NCI-H1092 (cell line): ENCODE data around the gene PIGS.
"Not testable (repeated sequence)": the region's sequence is repeated elsewhere in the genome, so short reads cannot be mapped to it uniquely, and the experiment has no call there.

Experiments used
- DNase-seq: peaks from one replicate; lab custom pipeline; 2025; lab: John Stamatoyannopoulos, UW

The PIGS gene

GRCh38 chr17:28571361-28572122 lies at the start of gene PIGS:
PIGS (minus strand) TSS chr17:28571524; CDS start chr17:28571496, 28 bp downstream.
- peak; percentile 86 for DNase-seq

DNA sequence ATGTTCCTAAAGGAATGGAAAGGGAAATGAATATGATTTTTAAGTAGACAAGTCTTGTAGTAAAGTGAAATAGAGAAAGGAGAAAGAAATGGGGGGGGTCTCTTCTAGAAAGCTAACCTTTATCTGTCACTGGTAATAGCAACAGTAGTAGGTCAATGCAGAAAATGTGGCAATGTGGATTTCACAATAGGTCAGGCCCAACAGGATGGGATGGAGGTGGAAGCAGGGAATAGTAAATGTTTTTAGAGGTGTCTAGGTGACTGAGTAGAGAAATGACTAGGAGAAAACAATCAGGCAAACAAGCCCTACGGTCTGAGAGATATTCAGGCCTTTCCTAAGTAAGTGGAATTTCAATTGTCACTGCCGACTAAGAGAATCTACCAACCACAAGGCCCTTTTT lies 48.7 kb upstream of the PIGS start:
- no peak for DNase-seq

DNA sequence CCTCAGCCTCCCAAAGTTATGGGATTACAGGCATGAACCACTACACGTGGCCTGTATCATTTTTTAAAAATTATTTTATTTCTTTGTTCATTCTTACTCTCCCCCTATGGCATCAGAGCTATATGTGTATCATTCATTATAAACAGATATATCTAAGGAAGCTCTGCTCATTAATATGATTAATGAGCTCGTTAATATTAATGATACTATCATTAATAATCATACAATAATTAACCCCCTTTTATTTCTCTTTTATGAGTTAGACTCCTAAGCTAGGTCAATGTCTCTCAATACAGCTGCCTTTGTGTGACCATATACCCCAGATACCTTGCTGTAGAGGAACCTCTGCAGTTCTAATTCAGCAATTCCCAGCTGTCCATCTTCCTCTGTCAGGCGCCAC lies 47.1 kb upstream of the PIGS start:
- DNase-seq, result no peak

GRCh38 chr17:28616281-28616680 lies 45.0 kb upstream of the PIGS start:
- no peak for DNase-seq

DNA sequence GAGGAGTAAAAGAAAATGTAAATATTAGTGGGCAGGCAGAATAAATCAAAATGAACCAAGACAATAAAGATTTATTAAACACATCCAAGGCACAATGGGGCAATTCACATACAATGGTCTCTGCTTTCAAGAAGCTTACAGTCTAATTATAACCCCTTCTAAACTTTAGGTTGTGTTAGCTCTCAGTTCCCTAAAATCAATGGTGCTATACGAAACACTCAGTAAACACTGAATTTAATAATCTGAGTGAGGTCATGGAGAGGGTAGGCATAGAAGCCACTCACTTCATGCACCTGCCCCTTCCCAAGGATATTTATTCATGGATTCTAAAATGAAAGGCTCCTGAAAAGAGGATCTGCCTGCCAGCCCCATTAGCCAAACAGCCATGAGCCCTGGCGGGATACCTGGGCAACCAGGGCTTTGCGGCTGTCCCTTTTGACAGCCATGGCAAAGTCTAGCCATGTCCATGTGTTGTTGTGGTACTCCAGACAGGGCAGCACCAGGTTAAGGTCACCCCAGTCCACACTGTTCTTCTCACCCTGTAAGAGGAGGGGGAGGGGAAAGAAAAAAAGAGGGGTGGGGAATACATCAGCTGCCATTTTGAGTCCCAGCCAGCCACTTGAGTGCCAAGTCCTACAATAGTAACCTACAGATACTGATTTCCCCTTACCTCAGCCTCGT lies 44.1 kb upstream of the PIGS start:
- DNase-seq, result peak; percentile 69

- no peak for DNase-seq
These were observed 42.6 kb upstream of the PIGS start, which contains the start of gene RSKR for GRCh38 chr17:28613931-28614381. RSKR (minus strand) TSS chr17:28614185; CDS start chr17:28614161, 24 bp downstream.

GRCh38 chr17:28612936-28613872 lies 41.9 kb upstream of the PIGS start:
- DNase-seq, result peak; percentile 13

- no peak for DNase-seq
These were observed 41.2 kb upstream of the PIGS start for GRCh38 chr17:28612531-28612930.

GRCh38 chr17:28610376-28610775 lies 39.1 kb upstream of the PIGS start:
- no peak for DNase-seq

DNA sequence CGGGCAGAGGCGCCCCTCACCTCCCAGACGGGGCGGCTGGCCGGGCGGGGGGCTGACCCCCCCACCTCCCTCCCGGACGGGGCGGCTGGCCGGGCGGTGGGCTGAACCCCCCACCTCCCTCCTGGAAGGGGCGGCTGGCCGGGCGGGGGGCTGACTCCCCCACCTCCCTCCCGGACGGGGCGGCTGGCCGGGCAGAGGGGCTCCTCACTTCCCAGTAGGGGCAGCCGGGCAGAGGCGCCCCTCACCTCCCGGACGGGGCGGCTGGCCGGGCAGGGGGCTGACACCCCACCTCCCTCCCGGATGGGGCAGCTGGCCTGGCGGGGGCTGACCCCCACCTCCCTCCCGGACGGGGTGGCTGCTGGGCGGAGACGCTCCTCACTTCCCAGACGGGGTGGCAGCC lies 32.7 kb upstream of the PIGS start:
- not testable (repeated sequence) for DNase-seq

DNA sequence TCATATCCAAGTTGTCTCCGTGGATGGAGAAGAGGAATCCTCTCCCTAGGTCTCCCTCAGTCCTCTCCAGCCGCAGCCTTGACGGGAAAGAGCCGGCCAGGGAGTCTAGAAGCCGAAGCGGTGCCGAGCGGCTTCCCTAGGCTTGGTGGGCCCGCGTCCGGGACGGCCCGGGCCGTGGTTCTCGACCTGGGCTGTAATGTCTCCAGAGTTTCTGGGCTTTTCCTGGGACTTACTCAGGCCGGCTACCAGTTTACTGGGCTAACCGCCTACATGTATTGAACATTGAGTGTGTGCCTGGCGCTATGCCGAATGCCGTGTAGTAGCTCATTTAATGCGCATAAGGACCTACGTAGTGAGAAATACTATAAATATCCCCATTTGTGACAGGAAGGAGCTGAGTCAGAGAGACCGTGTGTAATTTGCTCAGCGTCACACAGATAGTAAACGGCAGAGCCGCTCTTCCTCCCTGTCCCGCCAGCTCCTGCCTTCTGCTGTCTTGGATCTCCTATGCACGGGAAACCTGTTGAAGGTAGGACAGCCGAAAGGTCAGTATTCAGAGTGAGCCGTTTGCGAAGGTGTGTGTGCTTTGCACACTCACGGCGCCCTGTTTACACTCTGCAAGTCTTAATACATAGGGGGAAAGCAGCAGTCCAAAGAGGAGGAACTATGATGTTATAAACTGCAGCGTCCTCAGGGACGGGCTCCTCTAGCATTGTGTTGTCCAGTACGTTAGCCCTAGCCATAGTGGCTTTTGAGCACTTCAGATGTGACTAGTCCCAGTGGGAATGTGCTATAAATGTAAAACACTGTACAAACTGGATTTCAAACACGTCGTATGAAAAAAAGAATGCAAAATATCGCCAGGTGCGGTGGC lies 28.2 kb upstream of the PIGS start:
- DNase-seq, result peak; percentile 49

DNA sequence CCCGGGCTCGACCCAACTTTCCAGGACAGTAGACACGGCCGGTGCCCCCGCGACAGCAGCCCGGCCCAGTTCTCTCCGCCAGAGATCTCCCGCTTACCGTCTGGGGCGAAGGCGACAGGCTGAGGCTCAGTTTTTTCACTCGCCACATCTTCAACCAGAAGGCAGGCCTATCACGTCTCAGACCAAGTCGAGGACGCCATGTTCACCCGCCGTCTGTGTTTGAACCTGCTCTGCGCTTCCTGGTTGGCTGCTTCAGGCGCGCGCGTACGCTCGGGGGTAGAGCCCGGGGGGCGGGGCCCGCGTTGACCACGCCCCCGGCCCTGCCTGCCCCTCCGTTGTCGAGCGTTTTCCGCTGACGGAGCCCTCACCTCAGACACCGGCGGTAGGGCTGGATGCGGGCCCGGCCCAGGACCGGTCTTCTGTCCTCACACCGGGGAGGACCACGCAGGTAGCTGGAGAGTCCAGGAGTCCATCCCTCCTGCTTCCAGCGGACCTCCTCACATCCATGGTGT lies 27.5 kb upstream of the PIGS start, which contains the start of gene SPAG5:
TSS of gene SPAG5 (minus strand) at position 227 of the 512 bp plus-strand sequence. CDS start at position 148, 79 bp downstream.
- DNase-seq, result peak; percentile 91

- no peak for DNase-seq
These were observed 27.1 kb upstream of the PIGS start for GRCh38 chr17:28598389-28598788.

DNA sequence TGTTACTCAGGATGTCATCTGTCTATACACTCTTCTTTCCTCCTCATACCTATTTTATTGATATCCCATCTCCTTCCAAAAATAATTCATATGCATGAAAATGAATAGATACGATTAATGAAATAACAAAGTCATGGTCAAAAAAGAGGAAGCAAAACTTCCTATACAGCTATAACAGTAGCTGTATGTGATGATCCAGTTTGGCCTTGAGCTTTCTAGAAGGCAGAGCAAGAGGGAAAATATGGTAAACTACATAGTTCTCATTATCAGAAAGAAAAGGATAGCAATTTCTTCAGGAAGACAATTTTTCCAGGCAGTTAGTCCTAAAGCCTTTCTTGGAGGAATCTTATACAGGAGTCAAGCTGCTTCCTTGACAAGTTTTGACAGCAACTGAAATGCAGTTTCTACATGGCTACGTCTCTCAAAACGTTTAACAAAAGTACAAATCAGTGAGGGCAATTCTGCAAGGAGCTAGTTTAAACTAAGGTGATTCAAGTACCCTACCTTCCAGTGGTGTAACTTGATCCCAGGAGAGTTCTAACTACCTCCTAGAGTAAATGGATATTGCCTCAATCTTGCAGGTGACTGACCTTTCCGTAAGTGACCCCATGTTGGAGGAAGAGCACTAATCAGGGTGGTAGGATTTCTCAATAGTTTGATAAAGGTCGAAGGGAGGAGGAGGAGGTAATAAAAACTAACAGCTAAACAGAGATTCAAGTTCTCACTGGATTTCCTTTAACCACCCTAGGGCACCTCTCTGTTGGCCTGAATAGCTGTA lies 26.5 kb upstream of the PIGS start:
- no peak for DNase-seq

- no peak for DNase-seq
These were observed 20.9 kb upstream of the PIGS start for GRCh38 chr17:28592260-28592659.

- DNase-seq, result no peak
These were observed 14.5 kb upstream of the PIGS start for GRCh38 chr17:28585851-28586250.

DNA sequence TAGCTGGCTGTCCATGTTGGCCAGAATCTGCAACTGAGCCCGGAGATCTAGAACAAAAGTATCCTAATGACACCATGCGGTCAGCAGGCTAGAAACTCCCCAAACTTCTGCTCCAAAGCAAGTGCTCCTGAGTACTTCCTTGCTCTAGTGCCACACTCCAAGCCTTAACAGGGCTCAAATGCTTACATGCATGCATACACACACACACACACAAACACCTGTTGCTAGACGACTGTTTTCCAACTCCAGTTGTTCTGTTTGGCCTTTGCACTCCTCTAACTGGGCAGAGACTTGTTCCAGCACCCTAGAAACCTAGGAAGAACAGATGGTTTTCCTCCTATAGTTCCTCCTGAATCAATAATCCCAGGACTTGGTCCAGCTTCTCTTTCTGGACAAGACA lies 13.1 kb upstream of the PIGS start:
- DNase-seq, result no peak

- no peak for DNase-seq
These were observed 11.2 kb upstream of the PIGS start for GRCh38 chr17:28582513-28582912.

DNA sequence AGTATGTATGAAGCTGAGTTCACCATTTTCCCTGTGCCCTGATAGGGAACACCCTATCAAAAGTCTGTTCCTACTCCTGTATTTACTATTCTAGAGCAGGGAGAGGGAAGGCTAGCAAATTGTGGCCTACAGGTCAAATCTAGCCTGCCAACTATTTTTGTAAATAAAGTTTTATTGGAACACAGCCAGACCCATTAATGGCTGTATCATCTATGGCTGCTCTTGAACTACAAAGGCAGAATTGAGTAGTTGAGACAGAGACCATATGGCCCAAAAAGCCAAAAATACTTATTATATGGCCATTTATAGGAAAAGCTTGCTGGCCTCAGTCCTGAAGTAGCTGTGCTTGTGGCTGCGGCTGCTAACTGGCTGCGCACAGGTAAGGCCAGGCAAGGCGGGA lies 9.6 kb upstream of the PIGS start:
- no peak for DNase-seq

DNA sequence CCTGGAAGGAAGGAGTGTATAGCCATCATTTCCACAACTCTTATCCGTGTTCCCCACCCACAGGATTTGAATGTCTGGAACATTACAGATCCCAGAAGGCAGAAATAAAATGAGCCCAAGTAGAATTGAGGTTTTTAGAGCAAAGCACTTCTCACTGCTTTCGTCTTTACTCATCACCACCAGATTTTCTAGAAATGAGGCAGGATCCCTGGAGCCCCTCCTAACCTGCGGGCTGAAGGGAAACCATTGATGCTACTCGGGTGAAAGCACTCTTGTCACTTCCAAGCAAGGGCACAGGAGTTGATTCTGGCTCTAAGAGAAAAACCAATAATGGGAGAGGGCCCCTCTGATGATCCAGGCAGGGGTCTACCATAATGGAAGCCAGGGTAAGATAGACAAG lies 8.2 kb upstream of the PIGS start:
- DNase-seq, result no peak
